Adrenal gland (tissue), 12 donors: ENCODE data around the gene GNPDA1. TPM values are rescaled to one million over a fixed set of nuclear protein-coding genes. Genes with fewer than 3 reads are reported as not detected.
A peak's percentile ranks its signal among the peaks of the same experiment; 100 is the strongest.

Experiments used
- DNase-seq, 7 donors: peaks; one replicate each; pipeline ENCODE4 v3.0.0-alpha.2; 2019 to 2020
- H3K27ac ChIP-seq, 5 donors: fragments of 200-600 bp; sonication (generic) in 4 of 5; 1 replicate in 3 of 5; 2 replicates in 2 of 5; pipeline versions ENCODE4 v1.5.1 to v1.8.0; 2016 to 2020; ENCODE audit warnings: mild to moderate bottlenecking in 1 of 5
- H3K27me3 ChIP-seq: fragments of 200-600 bp; 2 replicates; pipeline ENCODE4 v1.8.0; 2021
- H3K36me3 ChIP-seq, 2 donors: fragments of 200-600 bp; replicated peaks in 1 of 2; 1 replicate in 1 of 2; 2 replicates in 1 of 2; pipeline versions ENCODE4 v1.5.1 to v1.8.0; 2018 to 2022
- H3K4me1 ChIP-seq, 2 donors: fragments of 200-600 bp; replicated peaks in 1 of 2; 1 replicate in 1 of 2; 2 replicates in 1 of 2; pipeline versions ENCODE4 v1.5.1 to v1.8.0; 2018 to 2021
- H3K4me3 ChIP-seq, 4 donors: fragments of 200-600 bp; sonication (generic) in 3 of 4; one replicate each; pipeline ENCODE4 v1.5.1; 2016 to 2018
- H3K9me3 ChIP-seq, 3 donors: fragments of 200-600 bp; sonication (generic) in 1 of 3; replicated peaks in 1 of 3; 1 replicate in 2 of 3; 2 replicates in 1 of 3; pipeline versions ENCODE4 v1.5.1 to v1.8.0; 2016 to 2021
- CTCF ChIP-seq, 6 experiments: fragments of 450-650 bp in 4 of 6; fragments of 200-600 bp in 2 of 6; sonication (generic) in 1 of 6; IDR thresholded peaks; 1 replicate in 5 of 6; 2 replicates in 1 of 6; pipeline versions ENCODE4 v1.5.1 to v1.8.0; 2016 to 2021; ENCODE audit warnings: antibody characterized with exemption in 6 of 6, mild to moderate bottlenecking in 2 of 6, moderate library complexity in 1 of 6
- POLR2A ChIP-seq, 2 donors: fragments of 450-650 bp; IDR thresholded peaks; one replicate each; pipeline ENCODE4 v1.6.1; 2017; ENCODE audit warnings: antibody characterized with exemption in 2 of 2, mild to moderate bottlenecking in 2 of 2, moderate library complexity in 1 of 2
- WGBS, 4 donors: extraction: QIAGEN DNeasy Blood & Tissue Kit in 2 of 4; methylation state at CpG; one replicate each; pipeline versions ENCODE4 v1.1.5 to v1.1.7; 2013 to 2017; 5-methylcytosine and 5-hydroxymethylcytosine counted together
- intact Hi-C, 2 donors: fragments of 100-400 bp; cut with DNase I; formaldehyde crosslinking; loops; one replicate each; pipeline versions ENCODE4 v1.14.1 to v1.15.0; 2022 to 2023
- polyA plus RNA-seq, 3 donors: library from polyadenylated mRNA; stranded (reverse); fragments of 200-250 nt in 2 of 3; fragments of 350-450 nt in 1 of 3; fragmentation: Illumina TruSeq in 1 of 3; extraction: RNeasy Lipid Tissue Mini Kit (QIAGEN cat#74804) in 1 of 3; gene quantifications; one replicate each; pipeline ENCODE4 v1.2.3, GENCODE V29; 2013 to 2014
- total RNA-seq, 9 donors: library from RNA; depleted of rRNA in 4 of 9; stranded (reverse); fragments of >200 nt in 4 of 9; fragments of 120-200 nt in 1 of 9; fragmentation: NEBNext Ultra II Directional in 1 of 9; extraction: Animal tissue kit (Norgen Biotek cat#: 25700) in 1 of 9; gene quantifications; one replicate each; pipeline versions ENCODE4 v1.1.0 to v1.2.4, GENCODE V29; 2013 to 2023
- donor health status: healthy with polysubstance abuse.
- donor health status: Bipolar disorder and iron deficiency.
- donor health status: DM: yes; HTN: yes; CAD: no.
- donor health status: DM: no; HTN: no; CAD: no.
- donor health status: DM: no; HTN: no; CAD: no.
- donor health status: DM: yes; HTN: yes; CAD: no.

GNPDA1 gene
- total and polyA plus RNA-seq, 12 donors: 23.3 to 92.8 (median 58.7) TPM

GRCh38 chr5:141958546-141959172, 54.2 kb downstream of the GNPDA1 start:
- Histone ChIP-seq H3K27ac (peak overlapping the region in 3 of 5 donors; percentile 6 to 75 (median 42)), H3K27me3 (no peaks in the 10 kb centered on the region), H3K36me3 (no peaks in the 10 kb centered on the region), H3K9me3 (no peaks in the 10 kb centered on the region), H3K4me1 (peaks cover 0 to 12% of the 10 kb centered on the region in 2 donors), H3K4me3 (no peak overlapping the region)
- TF ChIP-seq POLR2A (IDR thresholded peaks at IDR 0.05) (no peak), CTCF (IDR thresholded peaks at IDR 0.05) (no peak)
- WGBS, 4 donors: 47 to 66% (median 58%) methylated on average over 8 of the region's 8 CpGs
- DNase-seq: no peak
- intact Hi-C loops: loop anchor here (5.0 to 10.0 kb wide), 4 partner anchors 74 to 276 kb away; partner anchors contain the start of gene ARAP3 (in 1 of the 2)

GRCh38 chr5:141958113-141958512, 54.7 kb downstream of the GNPDA1 start, which contains the start of gene PCDH12:
TSS of gene PCDH12 (minus strand) at chr5:141958202. CDS start at chr5:141957851, 351 bp downstream.
- Histone ChIP-seq H3K4me1 (peaks cover 0 to 12% of the 10 kb centered on the region in 2 donors), H3K27ac (peak within 1 kb of the TSS in 3 of 5 donors; percentile 9 to 75 (median 42)), H3K9me3 (no peaks in the 10 kb centered on the region), H3K36me3 (no peaks in the 10 kb centered on the region), H3K27me3 (no peaks in the 10 kb centered on the region), H3K4me3 (peak within 1 kb of the TSS in 1 of 4 donors; percentile 20)
- intact Hi-C loops: loop anchor here (5.0 to 10.0 kb wide), 4 partner anchors 73 to 276 kb away; partner anchors contain the start of gene ARAP3 (in 1 of the 2)
- TF ChIP-seq POLR2A (IDR thresholded peaks at IDR 0.05): peak in 1 of 2 donors; percentile 42
- TF ChIP-seq CTCF (IDR thresholded peaks at IDR 0.05): peak in 1 of 6 experiments; percentile 7
- 34 to 56% (median 44%) methylated on average over 6 to 7 of the region's 7 CpGs for WGBS, 4 donors
- peak in 4 of 7 donors; percentile 36 to 74 (median 52) for DNase-seq

- no peaks in the 10 kb centered on the region for H3K36me3 ChIP-seq
- WGBS, 4 donors: 60 to 81% (median 64%) methylated on average over 12 to 16 of the region's 16 CpGs
- H3K9me3 ChIP-seq: no peaks in the 10 kb centered on the region
- intact Hi-C loops: loop anchor here (5.0 to 10.0 kb wide), 4 partner anchors 73 to 275 kb away; partner anchors contain the start of gene ARAP3 (in 1 of the 2)
- peak overlapping the region in 1 of 4 donors; percentile 20 for H3K4me3 ChIP-seq
- peak overlapping the region in 3 of 5 donors; percentile 9 to 75 (median 42) for H3K27ac ChIP-seq
- DNase-seq: no peak
- peaks cover 0 to 12% of the 10 kb centered on the region in 2 donors for H3K4me1 ChIP-seq
- H3K27me3 ChIP-seq: no peaks in the 10 kb centered on the region
- no peak for TF ChIP-seq POLR2A (IDR thresholded peaks at IDR 0.05)
- no peak for TF ChIP-seq CTCF (IDR thresholded peaks at IDR 0.05)
These were observed 55.3 kb downstream of the GNPDA1 start for GRCh38 chr5:141957367-141957996.

- Histone ChIP-seq H3K36me3 (no peaks in the 10 kb centered on the region), H3K4me1 (peaks cover 0 to 16% of the 10 kb centered on the region in 2 donors), H3K9me3 (no peaks in the 10 kb centered on the region), H3K27me3 (no peaks in the 10 kb centered on the region), H3K4me3 (no peak overlapping the region), H3K27ac (peak overlapping the region in 1 of 5 donors; percentile 43)
- DNase-seq: no peak
- TF ChIP-seq POLR2A (IDR thresholded peaks at IDR 0.05): no peak
- no peak for TF ChIP-seq CTCF (IDR thresholded peaks at IDR 0.05)
- intact Hi-C loops: loop anchor here in 1 of 2 donors (10.0 kb wide), 1 partner anchor 69 kb away; no protein-coding TSS in a partner anchor
- 72 to 90% (median 81%) methylated on average over 2 of the region's 2 CpGs for WGBS, 4 donors
These were observed 58.6 kb downstream of the GNPDA1 start for GRCh38 chr5:141954194-141954593.
